IPS-18c (cell line): ENCODE data around the gene PNKD.

Experiments
- H3K4me3 ChIP-seq: 2 replicates; pipeline ENCODE4 v1.7.0; 2013; ENCODE audit warnings: low read depth, mild to moderate bottlenecking, low read length, moderate library complexity; ENCODE audit not compliant: insufficient read depth
- H3K9me3 ChIP-seq: one replicate; pipeline ENCODE4 v1.6.1; 2013; ENCODE audit warnings: mild to moderate bottlenecking, low read length, moderate library complexity; ENCODE audit not compliant: control insufficient read depth, insufficient read depth

PNKD gene

GRCh38 chr2:218269900-218270720 is at the start of gene PNKD, which contains the start of gene AAMP:
Gene PNKD (plus strand): TSS chr2:218270519. CDS start chr2:218270536, 17 bp downstream.
Gene AAMP (minus strand): TSS chr2:218270137. CDS start chr2:218270086, 51 bp downstream.
- no peaks in the 10 kb centered on the region for H3K9me3 ChIP-seq
- peak within 1 kb of the TSS; percentile 83 for H3K4me3 ChIP-seq

DNA sequence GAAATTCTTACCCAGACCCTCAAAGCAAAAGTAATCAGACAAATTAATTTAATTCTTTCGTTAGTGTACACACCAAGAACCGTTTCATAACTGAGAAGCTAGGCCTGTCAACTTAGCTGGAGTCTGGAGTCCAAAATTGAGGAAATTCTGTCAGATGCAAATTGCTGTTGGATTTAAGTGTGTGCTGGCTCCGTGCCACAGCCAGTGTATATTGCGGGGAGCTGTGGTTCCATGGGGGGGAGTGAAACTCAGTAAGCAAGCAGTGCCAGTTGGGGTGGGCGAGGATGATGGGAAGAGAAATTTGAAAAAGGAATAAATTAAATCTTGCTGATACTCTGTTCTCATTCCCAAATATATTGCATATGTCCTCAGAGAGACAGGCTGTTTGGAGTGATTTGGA is 49.3 kb upstream of the PNKD start:
- H3K9me3 ChIP-seq, result no peaks in the 10 kb centered on the region
- H3K4me3 ChIP-seq, result no peak overlapping the region

DNA sequence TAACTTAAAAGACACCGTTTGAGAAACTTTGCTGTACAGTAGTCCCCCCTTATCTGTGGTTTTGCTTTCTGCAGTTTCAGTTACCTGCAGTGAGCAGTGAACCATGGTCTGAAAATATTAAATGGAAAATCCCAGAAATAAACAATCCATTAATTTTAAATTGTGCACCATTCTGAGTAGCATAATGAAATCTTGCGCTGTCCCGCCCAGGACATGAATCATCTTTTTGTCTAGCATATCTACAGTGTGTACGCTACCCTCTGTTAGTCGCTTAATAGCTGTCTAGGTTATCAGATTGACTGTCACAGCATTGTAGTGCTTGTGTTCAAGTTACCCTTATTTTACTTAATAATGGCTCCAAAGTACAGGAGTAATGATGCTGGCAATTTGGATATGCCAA is 47.3 kb upstream of the PNKD start:
- no peaks in the 10 kb centered on the region for H3K9me3 ChIP-seq
- no peak overlapping the region for H3K4me3 ChIP-seq

DNA sequence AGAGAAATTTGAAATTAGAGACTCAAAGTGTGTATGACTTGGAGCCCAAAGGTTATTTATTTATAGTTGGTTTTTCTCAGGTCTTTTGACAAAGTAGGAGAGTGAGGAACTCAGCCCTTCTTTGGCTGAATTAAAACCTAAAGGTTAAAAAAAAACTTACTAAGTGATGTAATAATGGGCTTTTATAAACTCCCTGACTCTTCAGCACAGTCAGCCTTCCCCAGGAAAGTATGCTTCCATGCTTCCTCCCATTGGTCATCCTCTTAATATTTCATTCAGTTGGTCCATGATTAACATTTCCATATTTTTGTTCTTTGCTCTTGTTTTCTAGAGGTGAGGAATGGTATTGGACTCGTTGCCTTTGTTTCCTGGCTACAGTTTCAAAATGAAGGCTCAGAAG is 46.1 kb upstream of the PNKD start:
- Histone ChIP-seq H3K9me3 (no peaks in the 10 kb centered on the region), H3K4me3 (no peak overlapping the region)

DNA sequence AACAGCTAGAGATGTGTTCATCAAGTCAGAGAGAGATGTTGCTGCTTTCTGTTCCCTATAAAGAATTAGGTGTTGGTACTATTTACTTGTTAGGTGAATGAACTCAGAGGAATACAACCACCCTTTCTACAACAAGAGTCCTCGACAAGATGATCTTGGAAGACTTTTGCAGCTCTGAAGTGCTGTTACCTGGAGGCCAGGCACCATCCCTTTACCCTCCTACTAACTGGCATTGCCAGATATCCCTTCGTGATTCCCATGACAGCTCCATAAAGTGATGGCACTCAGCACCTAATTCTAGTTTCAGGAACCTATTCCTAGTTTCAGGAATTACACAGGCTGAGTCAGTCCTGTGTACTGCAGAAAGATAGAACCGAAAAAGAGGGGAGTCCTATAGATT is 43.4 kb upstream of the PNKD start:
- no peak overlapping the region for H3K4me3 ChIP-seq

DNA sequence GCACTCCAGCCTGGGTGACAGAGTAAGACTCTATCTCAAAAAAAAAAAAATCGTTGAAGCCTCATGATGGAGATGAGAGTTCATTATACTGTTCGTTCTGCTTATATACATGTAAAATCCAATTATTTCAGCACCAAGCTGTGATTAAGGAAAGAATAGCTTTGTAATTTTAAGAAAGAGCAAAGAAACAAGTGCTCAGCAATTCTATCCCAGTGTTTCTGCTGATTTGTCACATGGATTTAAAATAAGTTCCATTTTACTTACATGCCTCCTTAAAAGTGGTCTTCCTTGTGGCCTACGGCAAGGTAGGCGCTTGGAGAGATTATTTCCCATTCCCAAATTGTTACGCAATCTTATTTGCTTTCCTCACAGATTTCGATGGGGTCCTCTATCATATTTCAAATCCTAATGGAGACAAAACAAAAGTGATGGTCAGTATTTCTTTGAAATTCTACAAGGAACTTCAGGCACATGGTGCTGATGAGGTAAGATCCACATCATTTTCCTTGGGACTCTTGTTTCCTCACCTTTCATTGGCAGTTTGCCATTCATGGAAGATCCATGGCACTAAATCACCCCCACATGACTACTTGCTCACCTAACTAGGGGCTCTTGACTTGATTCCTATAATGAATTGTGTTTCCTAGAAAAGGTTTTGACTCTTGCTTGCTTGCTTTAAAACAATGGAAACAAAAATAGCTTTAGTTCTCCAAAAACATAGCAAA is 41.8 kb upstream of the PNKD start:
- H3K9me3 ChIP-seq, result no peaks in the 10 kb centered on the region

More for the DNA sequence above, 43.4 kb upstream of the PNKD start:
- H3K9me3 ChIP-seq, result no peaks in the 10 kb centered on the region

GRCh38 chr2:218229239-218229638 is 41.1 kb upstream of the PNKD start:
- Histone ChIP-seq H3K4me3 (no peak overlapping the region), H3K9me3 (no peaks in the 10 kb centered on the region)

More for the DNA sequence above, 41.8 kb upstream of the PNKD start:
- no peak overlapping the region for H3K4me3 ChIP-seq

DNA sequence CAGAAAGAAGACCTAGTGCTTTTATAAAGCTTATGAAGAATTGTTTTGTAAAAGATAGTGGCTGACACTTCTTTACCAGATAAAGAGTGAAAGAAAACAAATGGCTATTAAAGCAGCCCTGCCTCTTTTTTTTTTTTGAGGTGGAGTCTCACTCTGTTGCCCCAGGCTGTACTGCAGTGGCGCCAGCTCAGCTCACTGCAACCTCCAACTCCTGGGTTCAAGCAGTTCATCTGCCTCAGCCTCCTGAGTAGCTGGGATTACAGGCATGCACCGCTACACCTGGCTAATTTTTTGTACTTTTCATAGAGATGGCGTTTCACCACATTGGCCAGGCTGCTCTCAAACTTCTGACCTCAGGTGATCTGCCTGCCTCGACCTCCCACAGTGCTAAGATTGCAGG is 40.5 kb upstream of the PNKD start:
- Histone ChIP-seq H3K9me3 (no peaks in the 10 kb centered on the region), H3K4me3 (no peak overlapping the region)

GRCh38 chr2:218230882-218231281 is 39.4 kb upstream of the PNKD start:
- Histone ChIP-seq H3K4me3 (no peak overlapping the region), H3K9me3 (no peaks in the 10 kb centered on the region)

DNA sequence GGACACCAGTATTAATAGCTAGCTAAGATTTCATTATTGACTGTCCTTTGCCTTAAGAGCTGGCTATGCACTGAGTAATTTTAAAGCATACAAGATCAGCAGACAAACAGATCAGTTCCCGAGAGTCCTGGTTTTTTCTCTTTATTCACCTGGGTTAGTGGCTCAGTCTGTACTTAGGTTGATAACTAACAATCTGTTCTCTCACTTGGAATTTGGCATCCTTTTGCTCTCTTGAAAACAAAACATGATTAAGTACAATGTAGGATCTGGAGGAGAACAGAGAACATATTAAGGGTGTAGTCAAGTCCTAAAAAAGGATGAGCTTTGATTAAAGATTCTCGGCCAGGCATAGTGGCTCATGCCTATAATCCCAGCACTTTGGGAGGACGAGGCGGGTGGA is 36.8 kb upstream of the PNKD start:
- no peaks in the 10 kb centered on the region for H3K9me3 ChIP-seq
- no peak overlapping the region for H3K4me3 ChIP-seq

DNA sequence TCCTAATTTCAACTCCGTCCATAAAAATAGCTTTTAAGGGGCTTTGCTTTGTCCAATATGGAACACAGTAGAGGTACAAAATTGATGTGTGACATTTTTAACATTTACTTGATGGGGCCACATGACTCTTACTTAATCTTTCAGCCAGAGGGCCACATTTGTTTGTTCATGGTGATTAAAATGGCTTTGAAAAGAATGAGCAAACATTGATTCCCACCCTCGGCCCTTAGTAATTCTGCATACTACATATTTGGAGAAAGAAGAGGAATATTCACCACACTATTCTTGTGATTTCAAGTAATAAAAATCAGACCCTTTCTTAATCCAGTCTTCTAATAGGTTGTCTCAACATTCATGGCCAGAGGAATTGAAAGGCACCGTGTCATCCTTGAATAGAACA is 35.8 kb upstream of the PNKD start:
- H3K9me3 ChIP-seq, result no peaks in the 10 kb centered on the region
- no peak overlapping the region for H3K4me3 ChIP-seq

DNA sequence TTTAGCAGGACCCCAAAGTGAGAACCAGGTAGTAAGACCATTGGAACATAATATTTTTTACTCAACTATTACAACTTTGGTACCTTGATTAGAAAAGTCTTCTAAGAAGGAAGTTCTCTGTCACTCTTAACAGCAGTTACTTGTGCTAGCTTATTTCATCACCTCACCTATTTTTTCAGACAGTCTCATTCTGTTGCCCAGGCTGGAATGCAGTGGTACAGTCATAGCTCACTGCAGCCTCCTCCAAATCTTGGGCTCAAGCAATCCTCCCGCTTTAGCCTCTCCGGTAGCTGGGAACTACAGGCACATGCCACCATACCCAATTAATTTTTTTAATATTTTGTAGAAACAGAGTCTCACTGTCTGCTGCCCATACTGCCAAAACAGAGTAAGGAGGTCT is 35.3 kb upstream of the PNKD start:
- no peaks in the 10 kb centered on the region for H3K9me3 ChIP-seq
- no peak overlapping the region for H3K4me3 ChIP-seq

DNA sequence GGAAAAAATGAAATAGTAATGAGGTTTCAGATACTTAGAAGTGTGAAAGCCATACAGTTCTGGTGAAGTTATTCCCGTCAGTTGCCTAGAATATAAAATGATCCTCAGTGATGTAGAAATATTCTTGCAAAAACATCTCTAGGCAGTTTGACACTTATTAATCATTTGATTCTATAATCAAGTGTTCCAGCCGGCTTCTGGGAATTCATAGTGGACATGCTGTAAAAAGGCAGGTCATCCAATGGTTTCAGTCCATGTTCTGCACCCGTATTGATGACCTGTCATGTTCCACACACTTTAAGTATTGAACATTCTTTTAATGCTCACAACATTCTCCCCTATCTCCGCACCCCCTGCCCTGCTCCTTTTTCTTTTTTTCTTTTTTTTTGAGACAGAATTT is 33.5 kb upstream of the PNKD start:
- H3K9me3 ChIP-seq, result no peaks in the 10 kb centered on the region
- H3K4me3 ChIP-seq, result no peak overlapping the region

- Histone ChIP-seq H3K4me3 (no peak overlapping the region), H3K9me3 (no peaks in the 10 kb centered on the region)
Measured at GRCh38 chr2:218238887-218239286, 31.4 kb upstream of the PNKD start.

- no peaks in the 10 kb centered on the region for H3K9me3 ChIP-seq
- no peak overlapping the region for H3K4me3 ChIP-seq
Measured at GRCh38 chr2:218244204-218244603, 26.1 kb upstream of the PNKD start.

GRCh38 chr2:218244665-218245064 is 25.7 kb upstream of the PNKD start:
- Histone ChIP-seq H3K4me3 (no peak overlapping the region), H3K9me3 (no peaks in the 10 kb centered on the region)

DNA sequence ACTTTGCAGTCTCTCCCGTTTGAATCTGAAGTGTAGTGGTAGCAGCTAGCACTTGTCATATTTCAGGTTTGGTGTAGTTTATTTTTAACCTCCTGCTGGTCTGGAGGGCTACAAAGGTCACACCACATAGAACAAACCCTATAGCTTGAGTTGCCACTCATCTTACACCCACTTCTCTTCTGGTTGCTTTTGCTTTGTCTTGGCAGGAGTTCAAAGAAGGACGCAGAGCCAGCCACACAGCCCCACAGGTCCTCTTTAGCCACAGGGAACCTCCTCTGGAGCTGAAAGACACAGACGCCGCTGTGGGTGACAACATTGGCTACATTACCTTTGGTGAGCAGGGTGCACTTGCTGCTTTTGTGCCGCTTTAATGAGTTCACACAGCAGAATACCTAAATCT is 25.1 kb upstream of the PNKD start:
- no peak overlapping the region for H3K4me3 ChIP-seq

GRCh38 chr2:218249691-218250090 is 20.6 kb upstream of the PNKD start:
- no peaks in the 10 kb centered on the region for H3K9me3 ChIP-seq

More for the DNA sequence above, 25.1 kb upstream of the PNKD start:
- no peaks in the 10 kb centered on the region for H3K9me3 ChIP-seq

More at GRCh38 chr2:218249691-218250090, 20.6 kb upstream of the PNKD start:
- no peak overlapping the region for H3K4me3 ChIP-seq
